HG02798 (cell line): Measurements from ENCODE around the gene SPDYE3.

ENCODE experiments used
- ATAC-seq: cut with Tn5 transposase; IDR thresholded peaks from one replicate; pipeline ENCODE4 v1.9.1; 2021; ENCODE audit warnings: mild to moderate bottlenecking; ENCODE audit not compliant: unreplicated experiment, poor library complexity

SPDYE3 gene

GRCh38 chr7:100369105-100369504 lies 61.6 kb downstream of the SPDYE3 start:
- peak; percentile 57 for ATAC-seq

GRCh38 chr7:100370303-100370702 lies 62.8 kb downstream of the SPDYE3 start:
- ATAC-seq = no peak

- ATAC-seq = no peak
Observed at GRCh38 chr7:100370746-100371145, 63.2 kb downstream of the SPDYE3 start.

GRCh38 chr7:100371561-100372171 lies 64.2 kb downstream of the SPDYE3 start:
- ATAC-seq = no peak
